GM06990 (cell line): ENCODE results near the gene DGKA.
"Not testable (repeated sequence)": the region's sequence is repeated elsewhere in the genome, so short reads cannot be mapped to it uniquely, and the experiment has no call there.

Experiments
- DNase-seq: peaks from one replicate; pipeline ENCODE4 v3.0.0-alpha.2; 2011; ENCODE audit not compliant: insufficient read length; ENCODE audit errors: extremely low read depth
- H3K27me3 ChIP-seq: replicated peaks from 2 replicates; pipeline ENCODE4 v1.6.0; 2011; ENCODE audit warnings: low read length; ENCODE audit not compliant: control insufficient read depth, insufficient read depth
- H3K36me3 ChIP-seq: 2 replicates; pipeline ENCODE4 v1.5.1; 2011; ENCODE audit warnings: low read length; ENCODE audit not compliant: control insufficient read depth, insufficient read depth
- H3K4me3 ChIP-seq: replicated peaks from 2 replicates; pipeline ENCODE4 v1.5.1; 2011; ENCODE audit warnings: low read depth, mild to moderate bottlenecking, control low read depth, low read length
- CTCF ChIP-seq: IDR thresholded peaks from 2 replicates; pipeline ENCODE4 v1.5.1; 2011; ENCODE audit warnings: low read length, control low read depth, mild to moderate bottlenecking, inconsistent platforms; ENCODE audit not compliant: insufficient read depth, poor library complexity, severe bottlenecking

DGKA gene

GRCh38 chr12:55915482-55915859 lies 15.5 kb upstream of the DGKA start:
- Histone ChIP-seq H3K27me3 (no peaks in the 10 kb centered on the region), H3K4me3 (no peak overlapping the region), H3K36me3 (peaks cover 2% of the 10 kb centered on the region)
- TF ChIP-seq CTCF, result no peak
- DNase-seq, result no peak

GRCh38 chr12:55919032-55919431 lies 11.9 kb upstream of the DGKA start:
- H3K27me3 ChIP-seq, H3K36me3 ChIP-seq, H3K4me3 ChIP-seq, DNase-seq: not testable (repeated sequence)

- Histone ChIP-seq H3K4me3 (no peak overlapping the region), H3K36me3 (peaks cover 2% of the 10 kb centered on the region), H3K27me3 (no peaks in the 10 kb centered on the region)
- DNase-seq, result no peak
- TF ChIP-seq CTCF, result no peak
Measured at GRCh38 chr12:55922126-55922525, 8.8 kb upstream of the DGKA start.

- H3K4me3 ChIP-seq, H3K36me3 ChIP-seq, DNase-seq, H3K27me3 ChIP-seq: not testable (repeated sequence)
Measured at GRCh38 chr12:55923648-55924047, 7.3 kb upstream of the DGKA start.

- DNase-seq, result no peak
Measured at GRCh38 chr12:55925371-55925770, 5.6 kb upstream of the DGKA start.

GRCh38 chr12:55925870-55926737 lies 4.9 kb upstream of the DGKA start:
- DNase-seq, result no peak
- TF ChIP-seq CTCF, result no peak
- H3K4me3 ChIP-seq, result peak overlapping the region; percentile 74
- no peaks in the 10 kb centered on the region for H3K27me3 ChIP-seq
- peaks cover 2% of the 10 kb centered on the region for H3K36me3 ChIP-seq

More at GRCh38 chr12:55925371-55925770, 5.6 kb upstream of the DGKA start:
- TF ChIP-seq CTCF, result no peak
- peaks cover 2% of the 10 kb centered on the region for H3K36me3 ChIP-seq
- H3K27me3 ChIP-seq, result no peaks in the 10 kb centered on the region
- peak overlapping the region; percentile 74 for H3K4me3 ChIP-seq
